NT2/D1 (cell line): ENCODE data around the gene CA12.

ENCODE experiments used
- DNase-seq: peaks from one replicate; pipeline ENCODE4 v3.0.0-alpha.2; 2011; ENCODE audit warnings: low read depth, low spot score
- H3K27me3 ChIP-seq: 2 replicates; pipeline ENCODE4 v1.6.0; 2011; ENCODE audit warnings: mild to moderate bottlenecking; ENCODE audit not compliant: insufficient read length, insufficient read depth
- H3K36me3 ChIP-seq: 2 replicates; pipeline ENCODE4 v1.6.1; 2011; ENCODE audit warnings: mild to moderate bottlenecking, low read length, mixed read lengths; ENCODE audit not compliant: insufficient read depth, insufficient read length
- H3K4me1 ChIP-seq: 2 replicates; pipeline ENCODE4 v1.5.1; 2011; ENCODE audit not compliant: insufficient read depth, insufficient read length
- H3K4me3 ChIP-seq: 2 replicates; pipeline ENCODE4 v1.5.1; 2011; ENCODE audit warnings: low read depth; ENCODE audit not compliant: insufficient read length
- H3K9ac ChIP-seq: 2 replicates; pipeline ENCODE4 v1.6.0; 2011; ENCODE audit warnings: low read depth; ENCODE audit not compliant: insufficient read length
- H3K9me3 ChIP-seq: 2 replicates; pipeline ENCODE4 v1.5.1; 2011; ENCODE audit warnings: mild to moderate bottlenecking, low read length; ENCODE audit not compliant: insufficient read depth
- SUZ12 ChIP-seq: IDR thresholded peaks from 2 replicates; pipeline ENCODE4 v1.6.1; 2011; ENCODE audit not compliant: insufficient read length, insufficient read depth; ENCODE audit errors: extremely low read depth
- YY1 ChIP-seq: IDR thresholded peaks from 2 replicates; pipeline ENCODE4 v1.6.1; 2011; ENCODE audit not compliant: insufficient read length, insufficient read depth
- ZNF274 ChIP-seq: IDR thresholded peaks from 2 replicates; pipeline ENCODE4 v1.6.1; 2011; ENCODE audit warnings: mild to moderate bottlenecking, low read depth, low read length

The CA12 gene

DNA sequence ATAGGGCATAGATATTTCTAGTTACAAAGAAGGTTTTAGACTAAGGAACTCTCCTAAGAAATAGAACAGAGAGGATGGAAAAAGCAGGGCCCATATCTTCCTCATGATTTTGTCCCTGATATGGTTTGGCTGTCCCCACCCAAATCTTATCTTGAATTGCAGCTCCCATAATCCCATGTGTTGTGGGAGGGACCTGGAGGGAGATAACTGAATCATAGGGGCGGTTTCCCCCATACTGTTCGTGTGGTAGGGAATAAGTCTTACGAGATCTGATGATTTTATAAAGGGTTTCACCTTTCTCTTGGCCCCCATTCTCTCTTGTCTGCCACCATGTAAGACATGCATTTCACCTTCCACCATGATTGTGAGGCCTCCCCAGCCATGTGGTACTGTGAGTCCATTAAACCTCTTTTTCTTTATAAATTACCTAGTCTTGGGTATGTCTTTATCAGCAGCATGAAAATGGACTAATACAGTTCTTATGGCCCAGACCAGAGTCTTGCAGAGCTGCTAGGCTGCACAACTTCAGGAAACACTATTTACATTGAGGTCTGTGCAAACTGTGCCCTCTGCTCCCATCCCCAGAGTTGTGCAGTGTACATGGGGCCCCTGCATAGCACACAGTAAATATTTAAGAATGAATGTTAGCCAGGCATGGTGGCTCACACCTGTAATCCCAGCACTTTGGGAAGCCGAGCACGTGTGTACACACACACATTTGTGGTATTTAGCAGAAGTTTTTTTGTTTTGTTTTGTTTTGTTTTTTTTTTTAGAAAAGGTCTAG lies 20.3 kb upstream of the CA12 start:
- no peak overlapping the region for H3K9ac ChIP-seq
- H3K9me3 ChIP-seq, result no peaks in the 10 kb centered on the region
- H3K4me3 ChIP-seq, result no peak overlapping the region
- H3K27me3 ChIP-seq, result no peaks in the 10 kb centered on the region
- peaks cover 3% of the 10 kb centered on the region for H3K4me1 ChIP-seq
- DNase-seq, result no peak
- no peaks in the 10 kb centered on the region for H3K36me3 ChIP-seq
- TF ChIP-seq YY1 (no peak), ZNF274 (no peak), SUZ12 (no peak)

GRCh38 chr15:63401078-63401477 lies 19.4 kb upstream of the CA12 start:
- no peak for DNase-seq
- no peaks in the 10 kb centered on the region for H3K9me3 ChIP-seq
- H3K4me3 ChIP-seq, result no peak overlapping the region
- no peaks in the 10 kb centered on the region for H3K27me3 ChIP-seq
- no peak for TF ChIP-seq ZNF274
- no peak for TF ChIP-seq YY1
- no peak for TF ChIP-seq SUZ12
- no peaks in the 10 kb centered on the region for H3K36me3 ChIP-seq
- no peak overlapping the region for H3K9ac ChIP-seq
- H3K4me1 ChIP-seq, result peaks cover 3% of the 10 kb centered on the region

GRCh38 chr15:63398456-63398855 lies 16.8 kb upstream of the CA12 start:
- TF ChIP-seq YY1 (no peak), SUZ12 (no peak), ZNF274 (no peak)
- Histone ChIP-seq H3K36me3 (no peaks in the 10 kb centered on the region), H3K27me3 (no peaks in the 10 kb centered on the region), H3K9ac (no peak overlapping the region), H3K4me1 (peaks cover 3% of the 10 kb centered on the region), H3K9me3 (peaks cover 14% of the 10 kb centered on the region; the same call in 1 of the 2 replicates), H3K4me3 (no peak overlapping the region)
- no peak for DNase-seq

GRCh38 chr15:63396152-63396928 lies 14.7 kb upstream of the CA12 start:
- no peaks in the 10 kb centered on the region for H3K27me3 ChIP-seq
- DNase-seq, result peak; percentile 82
- TF ChIP-seq SUZ12 (no peak), ZNF274 (no peak), YY1 (no peak)
- H3K36me3 ChIP-seq, result no peaks in the 10 kb centered on the region
- peaks cover 14% of the 10 kb centered on the region; the same call in 1 of the 2 replicates for H3K9me3 ChIP-seq
- peaks cover 3% of the 10 kb centered on the region for H3K4me1 ChIP-seq
- no peak overlapping the region for H3K9ac ChIP-seq
- no peak overlapping the region for H3K4me3 ChIP-seq

GRCh38 chr15:63395730-63396151 lies 14.1 kb upstream of the CA12 start:
- peaks cover 3% of the 10 kb centered on the region for H3K4me1 ChIP-seq
- DNase-seq, result no peak
- H3K9me3 ChIP-seq, result peaks cover 14% of the 10 kb centered on the region; the same call in 1 of the 2 replicates
- H3K27me3 ChIP-seq, result no peaks in the 10 kb centered on the region
- TF ChIP-seq YY1, result no peak
- TF ChIP-seq SUZ12, result no peak
- H3K36me3 ChIP-seq, result no peaks in the 10 kb centered on the region
- H3K9ac ChIP-seq, result no peak overlapping the region
- no peak overlapping the region for H3K4me3 ChIP-seq

DNA sequence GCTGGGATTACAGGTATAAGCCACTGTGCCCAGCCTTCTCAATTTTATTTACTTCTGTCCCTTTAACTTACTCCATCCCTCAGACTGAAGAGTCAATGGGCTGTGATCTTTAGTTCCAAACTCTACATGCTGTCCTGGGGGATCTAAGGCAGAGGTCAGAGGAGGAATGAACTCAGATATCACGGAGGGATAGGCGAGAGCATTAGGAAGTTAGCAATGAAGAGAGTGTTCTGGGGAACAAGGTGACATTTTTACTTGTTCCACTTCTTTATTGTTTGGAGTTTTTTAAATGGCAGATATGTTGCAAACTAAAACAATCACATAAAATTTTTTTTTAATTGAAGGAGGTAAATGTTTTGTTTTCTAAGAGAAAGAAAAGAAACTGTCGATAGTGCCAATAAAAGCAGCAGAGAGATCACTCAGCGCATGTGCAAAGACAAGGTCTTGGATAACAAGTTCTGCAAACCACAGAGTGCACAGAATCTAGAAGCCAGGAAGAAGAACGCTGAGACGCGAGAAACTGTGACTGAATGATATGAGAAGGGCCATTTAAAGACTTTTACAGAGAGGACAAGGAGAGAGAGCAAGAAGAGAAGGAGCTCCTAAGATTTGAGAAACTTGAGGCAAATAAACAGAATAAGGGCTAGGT lies 10.8 kb upstream of the CA12 start:
- H3K9ac ChIP-seq, result no peak overlapping the region
- H3K4me3 ChIP-seq, result no peak overlapping the region
- no peak for DNase-seq
- H3K36me3 ChIP-seq, result no peaks in the 10 kb centered on the region
- H3K9me3 ChIP-seq, result peaks cover 14% of the 10 kb centered on the region; the same call in 1 of the 2 replicates
- peaks cover 4% of the 10 kb centered on the region for H3K4me1 ChIP-seq
- no peaks in the 10 kb centered on the region for H3K27me3 ChIP-seq
- no peak for TF ChIP-seq ZNF274
- TF ChIP-seq YY1, result no peak
- TF ChIP-seq SUZ12, result no peak
